SK-N-SH treated with all-trans-retinoic acid at 6 μM for 48 hours (cell line): ENCODE measurements around the gene RBM4.

Source experiments
- ARNTL ChIP-seq: fragments of 450-650 bp; formaldehyde crosslinking; IDR thresholded peaks from 2 replicates; pipeline ENCODE4 v1.5.0; 2020; ENCODE audit warnings: low read depth, mild to moderate bottlenecking, moderate library complexity, borderline replicate concordance
- ESRRG ChIP-seq: fragments of 250-450 bp; sonication (Bioruptor Pico); IDR thresholded peaks from 2 replicates; pipeline ENCODE4 v1.6.1; 2021; ENCODE audit warnings: mild to moderate bottlenecking
- OSR1 ChIP-seq: fragments of 250-450 bp; sonication (Bioruptor Pico); IDR thresholded peaks from 2 replicates; pipeline ENCODE4 v1.8.0; 2022; ENCODE audit warnings: moderate library complexity, mild to moderate bottlenecking, inconsistent platforms
- PPARA ChIP-seq: fragments of 250-450 bp; sonication (Bioruptor Pico); IDR thresholded peaks from 2 replicates; pipeline ENCODE4 v1.5.0; 2020; ENCODE audit warnings: mild to moderate bottlenecking, borderline replicate concordance
- TCF4 ChIP-seq: fragments of 250-450 bp; sonication (Bioruptor Pico); IDR thresholded peaks from 2 replicates; pipeline ENCODE4 v1.8.0; 2021; ENCODE audit warnings: mild to moderate bottlenecking, moderate library complexity, borderline replicate concordance
- ZFP3 ChIP-seq: fragments of 250-450 bp; sonication (Bioruptor Pico); IDR thresholded peaks from 2 replicates; pipeline ENCODE4 v1.5.0; 2020; ENCODE audit warnings: mild to moderate bottlenecking, moderate library complexity
- ZFP30 ChIP-seq: fragments of 450-650 bp; formaldehyde crosslinking; IDR thresholded peaks from 2 replicates; pipeline ENCODE4 v1.5.0; 2022; ENCODE audit warnings: mild to moderate bottlenecking, moderate library complexity
- TF ChIP-seq, protein P1 (sequence below): fragments of 250-450 bp; sonication (Bioruptor Pico); IDR thresholded peaks from 2 replicates; pipeline ENCODE4 v1.8.0; 2020; ENCODE audit warnings: mild to moderate bottlenecking, moderate library complexity, borderline replicate concordance

DNA sequence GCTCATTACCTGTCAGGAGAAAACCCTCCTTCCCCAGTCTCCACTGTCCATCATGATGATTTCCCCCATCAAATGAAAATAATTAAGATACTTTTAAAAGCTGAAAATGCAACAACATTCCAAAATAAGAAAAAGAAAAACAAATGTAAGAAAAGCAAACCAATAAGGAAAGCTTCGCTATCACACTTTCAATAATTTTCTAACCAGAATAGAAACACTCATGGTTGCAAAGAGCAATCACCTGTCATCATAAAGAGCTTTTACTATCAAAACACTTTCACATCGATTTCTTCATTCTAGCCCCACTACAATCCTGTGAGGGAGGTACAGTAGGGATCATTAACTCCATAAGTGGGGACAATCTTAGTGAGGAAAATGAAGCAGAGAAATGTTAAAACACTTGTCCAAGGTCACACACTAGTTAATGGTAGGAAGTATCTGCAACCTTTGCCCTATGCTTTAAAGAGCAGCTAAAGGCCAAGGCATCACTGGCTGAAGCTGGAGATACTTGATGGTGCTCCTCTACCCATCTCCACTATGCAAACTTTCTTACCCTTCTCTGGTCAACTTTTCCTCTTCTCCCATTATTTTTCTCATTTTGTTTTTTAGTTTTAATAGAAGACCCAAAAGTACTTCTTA lies 36.6 kb downstream of the RBM4 start:
- TF ChIP-seq, protein P1, sequence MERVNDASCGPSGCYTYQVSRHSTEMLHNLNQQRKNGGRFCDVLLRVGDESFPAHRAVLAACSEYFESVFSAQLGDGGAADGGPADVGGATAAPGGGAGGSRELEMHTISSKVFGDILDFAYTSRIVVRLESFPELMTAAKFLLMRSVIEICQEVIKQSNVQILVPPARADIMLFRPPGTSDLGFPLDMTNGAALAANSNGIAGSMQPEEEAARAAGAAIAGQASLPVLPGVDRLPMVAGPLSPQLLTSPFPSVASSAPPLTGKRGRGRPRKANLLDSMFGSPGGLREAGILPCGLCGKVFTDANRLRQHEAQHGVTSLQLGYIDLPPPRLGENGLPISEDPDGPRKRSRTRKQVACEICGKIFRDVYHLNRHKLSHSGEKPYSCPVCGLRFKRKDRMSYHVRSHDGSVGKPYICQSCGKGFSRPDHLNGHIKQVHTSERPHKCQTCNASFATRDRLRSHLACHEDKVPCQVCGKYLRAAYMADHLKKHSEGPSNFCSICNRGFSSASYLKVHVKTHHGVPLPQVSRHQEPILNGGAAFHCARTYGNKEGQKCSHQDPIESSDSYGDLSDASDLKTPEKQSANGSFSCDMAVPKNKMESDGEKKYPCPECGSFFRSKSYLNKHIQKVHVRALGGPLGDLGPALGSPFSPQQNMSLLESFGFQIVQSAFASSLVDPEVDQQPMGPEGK = no peak
- no peak for TF ChIP-seq ARNTL (CRISPR knock-in tag)
- no peak for TF ChIP-seq ZFP3 (CRISPR knock-in tag)
- no peak for TF ChIP-seq ZFP30
- no peak for TF ChIP-seq OSR1 (CRISPR knock-in tag)
- no peak for TF ChIP-seq TCF4 (CRISPR knock-in tag)
- no peak for TF ChIP-seq ESRRG (CRISPR knock-in tag)
- TF ChIP-seq PPARA (CRISPR knock-in tag) = no peak
